ENCODE data around the gene COBL. TPM values are rescaled to one million over a fixed set of nuclear protein-coding genes. Genes with fewer than 3 reads are reported as not detected.

The COBL gene
- total RNA-seq, 2 donors from 2014 or later = 36.5 to 46.6 TPM

DNA sequence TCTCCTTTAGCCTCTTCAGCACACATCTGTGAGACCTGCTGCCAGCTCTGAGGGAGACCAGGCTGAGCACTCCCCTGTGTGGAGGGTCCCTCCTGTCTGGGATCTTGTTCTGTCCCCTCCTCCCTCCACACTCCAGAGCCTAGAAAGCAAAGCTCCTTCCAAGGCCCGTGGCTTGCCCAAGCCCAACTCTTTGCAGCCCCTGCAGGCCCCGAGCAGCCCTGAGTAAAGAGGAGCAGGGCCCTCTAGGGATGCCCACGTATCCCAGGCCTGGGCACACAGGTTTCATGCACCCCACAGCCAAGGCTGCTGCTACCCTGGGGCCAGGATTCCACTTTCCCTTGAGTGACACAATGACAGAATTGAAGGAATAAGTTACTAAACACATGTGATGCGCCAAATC lies 24.0 kb downstream of the COBL start:
- no peaks in the 10 kb centered on the region for H3K27me3 ChIP-seq (replicated peaks; ENCODE audit: insufficient read depth)
- H3K27ac ChIP-seq = no peak overlapping the region
- 77% methylated on average over 4 of the region's 4 CpGs for WGBS
- intact Hi-C loops (cut with DNase I) = no loop called here
- H3K36me3 ChIP-seq = no peaks in the 10 kb centered on the region
- H3K4me3 ChIP-seq = no peak overlapping the region
- TF ChIP-seq, protein P1, sequence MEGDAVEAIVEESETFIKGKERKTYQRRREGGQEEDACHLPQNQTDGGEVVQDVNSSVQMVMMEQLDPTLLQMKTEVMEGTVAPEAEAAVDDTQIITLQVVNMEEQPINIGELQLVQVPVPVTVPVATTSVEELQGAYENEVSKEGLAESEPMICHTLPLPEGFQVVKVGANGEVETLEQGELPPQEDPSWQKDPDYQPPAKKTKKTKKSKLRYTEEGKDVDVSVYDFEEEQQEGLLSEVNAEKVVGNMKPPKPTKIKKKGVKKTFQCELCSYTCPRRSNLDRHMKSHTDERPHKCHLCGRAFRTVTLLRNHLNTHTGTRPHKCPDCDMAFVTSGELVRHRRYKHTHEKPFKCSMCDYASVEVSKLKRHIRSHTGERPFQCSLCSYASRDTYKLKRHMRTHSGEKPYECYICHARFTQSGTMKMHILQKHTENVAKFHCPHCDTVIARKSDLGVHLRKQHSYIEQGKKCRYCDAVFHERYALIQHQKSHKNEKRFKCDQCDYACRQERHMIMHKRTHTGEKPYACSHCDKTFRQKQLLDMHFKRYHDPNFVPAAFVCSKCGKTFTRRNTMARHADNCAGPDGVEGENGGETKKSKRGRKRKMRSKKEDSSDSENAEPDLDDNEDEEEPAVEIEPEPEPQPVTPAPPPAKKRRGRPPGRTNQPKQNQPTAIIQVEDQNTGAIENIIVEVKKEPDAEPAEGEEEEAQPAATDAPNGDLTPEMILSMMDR (IDR thresholded peaks at IDR 0.05) = no peak
- no peak for TF ChIP-seq POLR2AphosphoS5 (IDR thresholded peaks at IDR 0.05)
- TF ChIP-seq POLR2A (IDR thresholded peaks at IDR 0.05) = no peak
- peaks cover 11% of the 10 kb centered on the region for H3K4me1 ChIP-seq (replicated peaks)
- DNase-seq (ENCODE audit: low spot score) = no peak
- H3K9me3 ChIP-seq = no peaks in the 10 kb centered on the region

DNA sequence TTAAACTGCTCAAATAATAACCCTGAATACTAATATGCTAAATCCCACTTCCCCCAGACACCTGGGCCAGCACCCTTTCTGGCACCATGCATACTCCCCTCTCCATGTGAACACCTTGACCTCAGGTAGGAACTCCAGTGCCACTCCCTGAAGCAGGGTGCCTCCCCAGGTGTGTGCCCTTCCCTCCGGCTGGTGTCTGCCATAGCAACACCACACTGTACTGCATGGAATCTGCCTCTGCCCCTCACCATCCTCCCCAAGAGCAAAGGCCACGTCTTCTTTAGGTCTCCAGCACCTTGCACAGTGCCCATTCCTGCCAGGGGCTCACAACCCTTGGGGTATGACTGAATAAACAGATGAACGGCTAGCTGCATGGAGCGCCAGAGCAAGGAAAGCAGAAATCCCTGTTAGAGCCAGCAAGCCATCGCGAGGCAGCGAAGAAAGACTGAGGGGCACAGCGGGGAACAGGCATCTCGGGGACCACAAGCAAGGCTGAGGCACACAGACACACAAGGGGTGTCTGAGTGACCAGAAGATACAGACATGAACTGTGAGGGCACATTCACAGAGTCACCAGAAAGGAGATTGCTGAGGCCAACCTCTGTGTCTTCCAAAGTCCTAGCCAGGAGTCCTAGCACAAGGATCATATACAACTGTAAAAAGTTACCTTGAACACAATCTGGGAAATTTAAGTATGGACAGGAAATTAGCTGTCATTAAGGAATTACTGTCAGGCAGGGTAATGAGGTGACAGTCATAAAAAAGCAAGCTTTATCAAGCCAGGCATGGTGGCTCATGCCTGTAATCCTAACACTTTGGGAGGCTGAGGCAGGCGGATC lies 25.7 kb downstream of the COBL start:
- WGBS = 90% methylated on average over 10 of the region's 10 CpGs
- H3K27me3 ChIP-seq (replicated peaks; ENCODE audit: insufficient read depth) = no peaks in the 10 kb centered on the region

DNA sequence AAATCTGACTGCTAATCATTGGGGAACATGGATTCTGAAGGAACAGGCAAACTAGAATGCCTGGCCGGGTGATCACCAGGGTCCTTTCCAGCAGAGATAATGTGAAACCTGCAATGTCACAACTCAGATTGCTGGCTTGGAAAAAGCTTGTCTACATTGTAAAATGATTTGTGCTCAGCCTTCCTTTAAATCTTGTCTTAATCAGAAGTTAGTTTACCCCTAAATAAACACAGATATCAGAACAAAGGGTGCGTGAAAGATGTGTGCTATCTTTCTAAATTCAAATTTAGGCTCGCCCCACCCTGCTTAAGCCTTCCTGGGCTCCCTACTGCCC lies 26.3 kb downstream of the COBL start:
- intact Hi-C loops (cut with DNase I) = no loop called here
- Histone ChIP-seq H3K4me1 (replicated peaks) (peaks cover 11% of the 10 kb centered on the region), H3K36me3 (no peaks in the 10 kb centered on the region), H3K4me3 (no peak overlapping the region), H3K27me3 (replicated peaks; ENCODE audit: insufficient read depth) (no peaks in the 10 kb centered on the region), H3K9me3 (no peaks in the 10 kb centered on the region), H3K27ac (peak overlapping the region; percentile 48 to 70)
- DNase-seq (ENCODE audit: low spot score) = no peak
- WGBS = 59% methylated on average over 3 of the region's 3 CpGs
- TF ChIP-seq POLR2AphosphoS5 (IDR thresholded peaks at IDR 0.05) (no peak), POLR2A (IDR thresholded peaks at IDR 0.05) (no peak)
- TF ChIP-seq, protein P1 (IDR thresholded peaks at IDR 0.05) = no peak

More for the DNA sequence above, 25.7 kb downstream of the COBL start:
- no peak for DNase-seq (ENCODE audit: low spot score)
- peak overlapping the region; percentile 48 to 70 for H3K27ac ChIP-seq
- TF ChIP-seq, protein P1 (IDR thresholded peaks at IDR 0.05) = no peak
- TF ChIP-seq POLR2A (IDR thresholded peaks at IDR 0.05) (no peak), POLR2AphosphoS5 (IDR thresholded peaks at IDR 0.05) (no peak)
- peaks cover 11% of the 10 kb centered on the region for H3K4me1 ChIP-seq (replicated peaks)
- no peaks in the 10 kb centered on the region for H3K9me3 ChIP-seq
- H3K4me3 ChIP-seq = no peak overlapping the region
- H3K36me3 ChIP-seq = no peaks in the 10 kb centered on the region
- intact Hi-C loops (cut with DNase I) = no loop called here

DNA sequence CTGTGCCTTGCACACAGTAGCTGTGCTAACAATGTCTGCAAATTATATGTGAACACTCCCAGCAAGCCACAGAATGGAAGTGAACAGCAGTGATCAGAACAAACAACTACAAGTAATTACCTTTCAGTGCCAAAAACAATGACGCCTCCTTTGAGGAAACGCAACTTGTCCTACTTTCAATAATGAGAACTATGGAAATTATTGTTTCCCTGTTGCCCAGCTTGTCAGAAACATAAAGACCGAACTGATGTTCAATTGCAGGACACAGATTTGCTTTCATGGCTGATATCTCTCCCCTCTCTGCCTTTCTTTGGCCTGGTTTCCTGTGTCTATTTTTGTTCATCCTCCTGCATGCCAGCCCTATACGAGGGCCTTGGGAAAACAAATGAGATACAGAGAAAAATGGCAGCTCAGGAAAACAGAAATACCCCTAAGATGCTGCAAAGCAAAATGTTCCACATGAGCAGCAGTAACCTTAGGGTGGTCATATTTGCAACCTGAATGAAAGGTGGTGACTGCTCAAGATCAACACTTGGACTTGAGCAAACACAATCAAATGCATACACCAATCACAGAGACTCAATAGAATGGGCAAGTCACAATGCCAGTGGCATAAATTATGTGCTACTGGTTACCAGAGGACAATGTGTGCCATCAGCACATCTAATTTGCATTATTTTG lies 26.8 kb downstream of the COBL start:
- no peaks in the 10 kb centered on the region for H3K36me3 ChIP-seq
- H3K27me3 ChIP-seq (replicated peaks; ENCODE audit: insufficient read depth) = no peaks in the 10 kb centered on the region
- no peak overlapping the region for H3K4me3 ChIP-seq
- DNase-seq (ENCODE audit: low spot score) = no peak
- TF ChIP-seq, protein P1 (IDR thresholded peaks at IDR 0.05) = no peak
- TF ChIP-seq POLR2A (IDR thresholded peaks at IDR 0.05) (no peak), POLR2AphosphoS5 (IDR thresholded peaks at IDR 0.05) (no peak)
- 58% methylated on average over 4 of the region's 4 CpGs for WGBS
- peaks cover 11% of the 10 kb centered on the region for H3K4me1 ChIP-seq (replicated peaks)
- intact Hi-C loops (cut with DNase I) = no loop called here
- no peaks in the 10 kb centered on the region for H3K9me3 ChIP-seq
- peak overlapping the region; percentile 48 to 70 for H3K27ac ChIP-seq

All from prostate gland (tissue), 2 donors.